Smooth muscle cell (in vitro differentiated cells): ENCODE measurements around the gene DLG2. TPM values are rescaled to one million over a fixed set of nuclear protein-coding genes. Genes with fewer than 3 reads are reported as not detected.

Experiments
- DNase-seq: peaks from one replicate; lab custom pipeline; 2025; ENCODE audit not compliant: unreplicated experiment; lab: John Stamatoyannopoulos, UW
- H2AFZ ChIP-seq: fragments of 200-600 bp; sonication (generic); 2 replicates; pipeline ENCODE4 v1.6.0; 2016; ENCODE audit warnings: antibody characterized with exemption, low read depth, mild to moderate bottlenecking
- H3F3A ChIP-seq: fragments of 200-600 bp; sonication (generic); 2 replicates; pipeline ENCODE4 v1.6.0; 2017; ENCODE audit warnings: antibody characterized with exemption, low read depth
- H3K27ac ChIP-seq: fragments of 200-600 bp; sonication (generic); 2 replicates; pipeline ENCODE4 v1.5.1; 2016; ENCODE audit warnings: low read depth, mild to moderate bottlenecking
- H3K27me3 ChIP-seq: fragments of 200-600 bp; sonication (generic); 2 replicates; pipeline ENCODE4 v1.6.1; 2016; ENCODE audit warnings: low read depth, mild to moderate bottlenecking
- H3K36me3 ChIP-seq: fragments of 200-600 bp; sonication (generic); 2 replicates; pipeline ENCODE4 v1.5.1; 2016; ENCODE audit warnings: low read depth
- H3K4me1 ChIP-seq: fragments of 200-600 bp; sonication (generic); 2 replicates; pipeline ENCODE4 v1.5.1; 2016; ENCODE audit warnings: low read depth
- H3K4me2 ChIP-seq: fragments of 200-600 bp; sonication (generic); 2 replicates; pipeline ENCODE4 v1.6.0; 2016; ENCODE audit warnings: mild to moderate bottlenecking
- H3K4me3 ChIP-seq: fragments of 200-600 bp; sonication (generic); 2 replicates; pipeline ENCODE4 v1.5.1; 2016; ENCODE audit warnings: mild to moderate bottlenecking
- H3K79me2 ChIP-seq: fragments of 200-600 bp; sonication (generic); 2 replicates; pipeline ENCODE4 v1.6.0; 2016; ENCODE audit warnings: low read depth, mild to moderate bottlenecking
- H3K9ac ChIP-seq: fragments of 200-600 bp; sonication (generic); 2 replicates; pipeline ENCODE4 v1.6.0; 2016; ENCODE audit warnings: low read depth
- H3K9me3 ChIP-seq: fragments of 200-600 bp; sonication (generic); replicated peaks from 2 replicates; pipeline ENCODE4 v1.5.1; 2016; ENCODE audit warnings: low read depth
- H4K20me1 ChIP-seq: fragments of 200-600 bp; sonication (generic); 2 replicates; pipeline ENCODE4 v1.6.0; 2016; ENCODE audit warnings: low read depth
- WGBS: methylation state at CpG from one replicate; pipeline ENCODE4 v1.1.7; 2016; ENCODE audit warnings: low lambda C conversion rate; 5-methylcytosine and 5-hydroxymethylcytosine counted together
- polyA plus RNA-seq: library from polyadenylated mRNA; unstranded; fragments of >200 nt; fragmentation: Nextera tagmentation; extraction: Ambion mirVana; gene quantifications from 2 replicates; pipeline ENCODE4 v1.2.1, GENCODE V29; 2016
- total RNA-seq: library from RNA; depleted of rRNA; stranded (reverse); fragments of >200 nt; gene quantifications from 2 replicates; pipeline ENCODE4 v1.2.3, GENCODE V29; 2014
- TF ChIP-seq, protein P1 (sequence below): fragments of 200-600 bp; sonication (generic); IDR thresholded peaks from 2 replicates; pipeline ENCODE4 v1.5.1; 2017; ENCODE audit warnings: borderline replicate concordance, mild to moderate bottlenecking, antibody characterized with exemption; ENCODE audit not compliant: insufficient read depth, poor library complexity, severe bottlenecking

Gene DLG2
- total and polyA plus RNA-seq, 2 experiments from 2014 or later, result 0.74 to 1.1 TPM

DNA sequence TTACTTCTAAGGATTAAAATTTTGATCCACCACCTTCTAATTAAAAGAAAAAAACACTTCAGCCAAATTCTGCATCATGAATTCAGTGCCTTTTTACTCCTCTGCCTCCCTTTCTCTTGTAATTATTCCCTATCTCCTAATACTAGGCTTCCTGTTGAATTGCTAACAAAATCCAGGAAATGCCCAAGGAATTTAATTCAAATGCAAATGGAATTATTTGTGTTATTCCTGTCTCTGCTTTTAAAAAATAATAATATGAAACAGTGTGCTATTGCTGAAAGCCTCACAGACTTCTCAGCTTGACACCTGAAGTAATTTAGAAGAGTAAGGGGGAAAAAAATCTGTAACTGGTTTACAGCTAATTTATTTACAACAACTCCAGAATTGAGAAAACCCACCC, 85.5 kb downstream of the DLG2 start:
- TF ChIP-seq, protein P1, sequence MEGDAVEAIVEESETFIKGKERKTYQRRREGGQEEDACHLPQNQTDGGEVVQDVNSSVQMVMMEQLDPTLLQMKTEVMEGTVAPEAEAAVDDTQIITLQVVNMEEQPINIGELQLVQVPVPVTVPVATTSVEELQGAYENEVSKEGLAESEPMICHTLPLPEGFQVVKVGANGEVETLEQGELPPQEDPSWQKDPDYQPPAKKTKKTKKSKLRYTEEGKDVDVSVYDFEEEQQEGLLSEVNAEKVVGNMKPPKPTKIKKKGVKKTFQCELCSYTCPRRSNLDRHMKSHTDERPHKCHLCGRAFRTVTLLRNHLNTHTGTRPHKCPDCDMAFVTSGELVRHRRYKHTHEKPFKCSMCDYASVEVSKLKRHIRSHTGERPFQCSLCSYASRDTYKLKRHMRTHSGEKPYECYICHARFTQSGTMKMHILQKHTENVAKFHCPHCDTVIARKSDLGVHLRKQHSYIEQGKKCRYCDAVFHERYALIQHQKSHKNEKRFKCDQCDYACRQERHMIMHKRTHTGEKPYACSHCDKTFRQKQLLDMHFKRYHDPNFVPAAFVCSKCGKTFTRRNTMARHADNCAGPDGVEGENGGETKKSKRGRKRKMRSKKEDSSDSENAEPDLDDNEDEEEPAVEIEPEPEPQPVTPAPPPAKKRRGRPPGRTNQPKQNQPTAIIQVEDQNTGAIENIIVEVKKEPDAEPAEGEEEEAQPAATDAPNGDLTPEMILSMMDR, result no peak
- no peak for DNase-seq
- Histone ChIP-seq H3K79me2 (no peaks in the 10 kb centered on the region), H4K20me1 (no peaks in the 10 kb centered on the region), H3F3A (no peaks in the 10 kb centered on the region), H3K9ac (no peak overlapping the region), H3K4me3 (no peak overlapping the region), H3K4me2 (no peak overlapping the region), H2AFZ (no peak overlapping the region), H3K36me3 (no peaks in the 10 kb centered on the region), H3K9me3 (no peaks in the 10 kb centered on the region), H3K27ac (no peak overlapping the region), H3K27me3 (no peaks in the 10 kb centered on the region), H3K4me1 (peaks cover 9% of the 10 kb centered on the region)

DNA sequence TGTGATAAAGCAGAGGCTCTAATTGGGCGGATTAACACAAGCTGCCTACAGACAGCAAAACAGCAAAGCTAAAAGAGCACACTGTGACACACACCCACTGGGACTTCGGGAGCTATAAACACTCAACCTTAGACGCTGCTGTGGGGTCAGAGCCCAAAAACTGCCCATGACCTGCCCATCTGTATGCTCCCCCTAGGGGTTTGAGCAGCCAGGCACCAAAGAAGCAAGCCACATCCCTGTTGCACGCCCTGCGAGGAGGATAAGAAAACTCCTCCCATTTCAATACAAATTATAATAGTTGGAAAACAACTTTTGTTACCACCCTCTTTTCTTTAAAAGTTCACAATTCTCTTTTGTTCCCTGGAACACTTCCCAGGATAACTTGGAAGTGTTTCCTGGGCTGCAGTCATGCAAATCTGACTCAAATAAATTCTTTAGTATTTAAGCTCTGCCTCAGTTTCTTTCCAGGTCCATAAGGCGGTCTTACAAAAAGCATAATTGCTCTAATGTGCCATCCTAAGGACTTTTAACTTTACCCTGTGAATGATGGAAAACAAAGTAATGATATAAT, 86.4 kb downstream of the DLG2 start:
- no peak overlapping the region for H3K27ac ChIP-seq
- no peaks in the 10 kb centered on the region for H3K79me2 ChIP-seq
- H3K4me1 ChIP-seq, result peaks cover 9% of the 10 kb centered on the region
- 50% methylated on average over 6 of the region's 6 CpGs for WGBS
- no peaks in the 10 kb centered on the region for H3K36me3 ChIP-seq
- no peak overlapping the region for H2AFZ ChIP-seq
- no peak overlapping the region for H3K4me2 ChIP-seq
- H3K4me3 ChIP-seq, result no peak overlapping the region
- no peaks in the 10 kb centered on the region for H3F3A ChIP-seq
- no peak overlapping the region for H3K9ac ChIP-seq
- H4K20me1 ChIP-seq, result no peaks in the 10 kb centered on the region
- DNase-seq, result no peak
- TF ChIP-seq, protein P1, result no peak
- H3K9me3 ChIP-seq, result no peaks in the 10 kb centered on the region
- H3K27me3 ChIP-seq, result no peaks in the 10 kb centered on the region

DNA sequence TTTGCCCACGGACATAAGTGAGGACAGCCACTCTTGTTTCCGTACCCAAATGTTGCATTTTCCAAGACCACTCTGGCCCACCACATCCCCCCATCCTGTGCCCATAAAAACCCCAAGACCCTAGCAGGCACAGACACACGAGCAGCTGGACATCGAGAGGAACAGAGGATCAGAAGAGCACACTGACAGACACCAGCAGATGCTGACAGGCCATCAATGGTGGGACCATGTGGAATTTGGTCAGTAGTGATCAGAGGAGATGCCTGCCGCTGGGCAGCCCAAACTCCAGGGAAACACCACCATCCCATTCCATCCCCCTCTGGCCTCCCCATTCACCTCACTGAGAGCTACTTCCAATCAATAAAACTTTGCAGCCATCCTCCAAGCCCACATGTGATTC, 87.0 kb downstream of the DLG2 start:
- Histone ChIP-seq H2AFZ (no peak overlapping the region), H3K4me2 (no peak overlapping the region), H3K36me3 (no peaks in the 10 kb centered on the region), H3F3A (no peaks in the 10 kb centered on the region), H3K4me1 (peaks cover 9% of the 10 kb centered on the region), H3K27ac (no peak overlapping the region), H3K4me3 (no peak overlapping the region), H3K27me3 (no peaks in the 10 kb centered on the region), H3K79me2 (no peaks in the 10 kb centered on the region), H3K9me3 (no peaks in the 10 kb centered on the region), H3K9ac (no peak overlapping the region), H4K20me1 (no peaks in the 10 kb centered on the region)
- TF ChIP-seq, protein P1, result no peak
- no peak for DNase-seq
- 56% methylated on average over 5 of the region's 5 CpGs for WGBS

DNA sequence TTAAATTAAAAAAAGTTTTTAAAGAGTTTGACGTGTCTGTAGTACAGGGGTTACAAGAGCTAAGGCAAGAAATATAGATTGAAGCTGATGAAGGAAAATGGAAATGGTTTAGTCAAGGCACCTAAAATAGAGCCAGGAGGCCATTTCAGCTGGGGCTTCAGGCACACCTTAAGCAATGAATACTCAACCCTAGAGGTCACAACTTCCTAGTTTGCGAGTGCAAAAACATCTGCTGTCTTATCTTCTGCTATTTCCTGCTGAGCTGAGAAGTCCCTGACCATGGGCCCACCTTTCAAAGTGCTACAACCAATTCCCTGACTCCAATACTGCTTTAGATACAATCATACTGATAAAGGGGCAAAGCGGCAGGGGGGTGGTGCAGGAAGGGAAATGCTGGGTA, 87.4 kb downstream of the DLG2 start:
- WGBS, result 82% methylated on average over 3 of the region's 3 CpGs
- Histone ChIP-seq H3K9me3 (no peaks in the 10 kb centered on the region), H3K27ac (no peak overlapping the region), H3K36me3 (no peaks in the 10 kb centered on the region), H3K27me3 (no peaks in the 10 kb centered on the region), H3K4me2 (no peak overlapping the region), H3K4me1 (peaks cover 9% of the 10 kb centered on the region), H3K9ac (no peak overlapping the region), H2AFZ (no peak overlapping the region), H3F3A (no peaks in the 10 kb centered on the region), H3K79me2 (no peaks in the 10 kb centered on the region), H4K20me1 (no peaks in the 10 kb centered on the region), H3K4me3 (no peak overlapping the region)
- TF ChIP-seq, protein P1, result no peak
- no peak for DNase-seq
